Measurements from ENCODE around the gene UBALD2. TPM values are rescaled to one million over a fixed set of nuclear protein-coding genes. Genes with fewer than 3 reads are reported as not detected.
A peak's percentile ranks its signal among the peaks of the same experiment; 100 is the strongest.
"Not testable (repeated sequence)": the region's sequence is repeated elsewhere in the genome, so short reads cannot be mapped to it uniquely, and the experiment has no call there.

Gene UBALD2
- total and polyA plus RNA-seq, 5 donors from 2014 or later, result 3.9 to 247 (median 8.5) TPM

- no peaks in the 10 kb centered on the region for H3K36me3 Mint-ChIP-seq
- Histone ChIP-seq H3K4me3 (ENCODE audit: low read depth, low read length) (no peak overlapping the region), H3K27me3 (ENCODE audit: control insufficient read depth, insufficient read depth, low read length) (no peaks in the 10 kb centered on the region), H3K4me1 (ENCODE audit: control insufficient read depth, insufficient read depth, low read length, poor library complexity, severe bottlenecking) (no peaks in the 10 kb centered on the region), H3K9me3 (ENCODE audit: control insufficient read depth in 2 of 2, low read length in 2 of 2) (no peaks in the 10 kb centered on the region), H3K27ac (ENCODE audit: insufficient read depth, low read length, poor library complexity, severe bottlenecking) (no peak overlapping the region), H3K36me3 (ENCODE audit: control insufficient read depth, insufficient read depth, low read length) (no peaks in the 10 kb centered on the region)
- ATAC-seq (ENCODE audit: low read depth in 2 of 2) (no peak), DNase-seq (no peak)
- H3K4me3 Mint-ChIP-seq, result no peak overlapping the region
- H3K9me3 Mint-ChIP-seq, result no peaks in the 10 kb centered on the region
- H3K4me1 Mint-ChIP-seq, result peaks cover 0 to 7% (median 2%) of the 10 kb centered on the region in 4 donors
- H3K27ac Mint-ChIP-seq, result peak overlapping the region in 1 of 3 donors; percentile 0
- H3K27me3 Mint-ChIP-seq, result no peaks in the 10 kb centered on the region
Observed at GRCh38 chr17:76296889-76297288, 31.7 kb downstream of the UBALD2 start.

- no peaks in the 10 kb centered on the region for H3K4me1 ChIP-seq (ENCODE audit: control insufficient read depth, insufficient read depth, low read length, poor library complexity, severe bottlenecking)
- H3K27ac Mint-ChIP-seq, result no peak overlapping the region
Observed at GRCh38 chr17:76297436-76297835, 32.3 kb downstream of the UBALD2 start.

DNA sequence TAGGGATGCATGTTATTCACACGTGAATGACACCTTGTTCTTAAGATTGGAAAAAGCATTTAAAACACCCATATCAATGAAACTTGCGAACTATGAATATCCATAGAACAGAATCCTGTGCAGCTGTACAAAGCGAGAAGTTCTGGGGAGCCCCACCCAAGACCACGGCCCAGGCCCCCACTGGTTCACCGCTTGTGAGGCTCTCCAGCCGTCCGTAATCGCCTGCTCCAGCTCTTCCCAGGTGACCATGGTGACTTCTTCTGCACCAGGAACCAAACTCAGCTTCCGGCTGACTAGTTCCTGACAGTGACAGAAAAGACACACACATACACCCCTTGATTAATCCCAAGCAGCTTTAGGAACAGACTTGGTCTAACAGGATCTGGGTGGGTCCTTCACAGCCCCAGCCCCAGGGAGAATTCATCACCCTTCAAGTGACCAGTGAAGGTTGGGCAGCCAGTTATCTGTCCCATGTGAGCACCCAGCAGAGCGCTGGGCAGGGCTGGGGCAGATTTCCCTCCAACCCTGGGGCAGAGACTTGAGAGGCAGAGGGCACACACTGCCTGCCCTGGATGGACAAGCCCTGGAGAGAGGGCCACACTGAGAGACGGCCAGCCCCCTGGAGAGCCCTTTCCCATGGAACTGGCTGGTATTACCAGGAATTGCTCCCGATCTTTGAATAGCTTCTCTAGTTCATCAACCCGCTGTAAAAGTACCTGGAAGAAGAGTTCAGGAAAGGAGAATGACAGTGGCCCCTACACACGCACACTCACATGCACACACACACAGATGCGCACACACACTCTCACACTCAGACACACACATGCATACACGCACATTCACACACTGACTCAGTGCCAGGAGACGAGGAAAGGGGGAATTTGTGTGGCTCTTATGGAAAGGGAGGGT, 39.3 kb downstream of the UBALD2 start:
- no peak overlapping the region for H3K4me3 Mint-ChIP-seq

More at GRCh38 chr17:76297436-76297835, 32.3 kb downstream of the UBALD2 start:
- H3K9me3 Mint-ChIP-seq, result no peaks in the 10 kb centered on the region
- no peaks in the 10 kb centered on the region for H3K27me3 Mint-ChIP-seq
- H3K4me3 Mint-ChIP-seq, result no peak overlapping the region
- H3K36me3 Mint-ChIP-seq, result no peaks in the 10 kb centered on the region
- peaks cover 0 to 7% (median 2%) of the 10 kb centered on the region in 4 donors for H3K4me1 Mint-ChIP-seq
- no peak overlapping the region for H3K4me3 ChIP-seq (ENCODE audit: low read depth, low read length)
- no peak for DNase-seq
- no peak overlapping the region for H3K27ac ChIP-seq (ENCODE audit: insufficient read depth, low read length, poor library complexity, severe bottlenecking)
- H3K27me3 ChIP-seq (ENCODE audit: control insufficient read depth, insufficient read depth, low read length), result no peaks in the 10 kb centered on the region
- no peaks in the 10 kb centered on the region for H3K36me3 ChIP-seq (ENCODE audit: control insufficient read depth, insufficient read depth, low read length)
- no peaks in the 10 kb centered on the region for H3K9me3 ChIP-seq (ENCODE audit: control insufficient read depth in 2 of 2, low read length in 2 of 2)
- no peak for ATAC-seq (ENCODE audit: low read depth in 2 of 2)

DNA sequence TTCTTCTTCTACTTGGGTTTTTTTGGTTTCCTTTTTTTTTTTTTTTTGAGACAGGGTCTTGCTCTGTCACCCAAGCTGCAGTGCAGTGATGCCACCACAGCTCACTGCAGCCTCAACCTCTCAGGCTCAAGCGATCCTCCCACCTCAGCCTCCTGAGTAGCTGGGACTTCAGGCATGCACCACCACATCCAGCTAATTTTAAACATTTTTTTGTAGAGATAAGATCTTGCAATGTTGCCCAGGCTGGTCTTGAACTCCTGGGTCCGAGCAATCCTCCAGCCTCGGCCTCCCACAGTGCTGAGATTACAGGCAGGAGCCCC, 39.9 kb downstream of the UBALD2 start:
- H3K27me3 ChIP-seq (ENCODE audit: control insufficient read depth, insufficient read depth, low read length); H3K4me3 Mint-ChIP-seq; H3K36me3 Mint-ChIP-seq; H3K9me3 ChIP-seq (ENCODE audit: control insufficient read depth in 2 of 2, low read length in 2 of 2); H3K36me3 ChIP-seq (ENCODE audit: control insufficient read depth, insufficient read depth, low read length); H3K4me3 ChIP-seq (ENCODE audit: low read depth, low read length); H3K27ac ChIP-seq (ENCODE audit: insufficient read depth, low read length, poor library complexity, severe bottlenecking); H3K27me3 Mint-ChIP-seq; DNase-seq; ATAC-seq (ENCODE audit: low read depth in 2 of 2); H3K4me1 Mint-ChIP-seq; H3K9me3 Mint-ChIP-seq; H3K4me1 ChIP-seq (ENCODE audit: control insufficient read depth, insufficient read depth, low read length, poor library complexity, severe bottlenecking): not testable (repeated sequence)
- H3K27ac Mint-ChIP-seq, result peak overlapping the region in 1 of 3 donors; percentile 38

More for the DNA sequence above, 39.3 kb downstream of the UBALD2 start:
- Histone ChIP-seq H3K27ac (ENCODE audit: insufficient read depth, low read length, poor library complexity, severe bottlenecking) (no peak overlapping the region), H3K4me3 (ENCODE audit: low read depth, low read length) (no peak overlapping the region), H3K36me3 (ENCODE audit: control insufficient read depth, insufficient read depth, low read length) (peaks cover 2% of the 10 kb centered on the region), H3K4me1 (ENCODE audit: control insufficient read depth, insufficient read depth, low read length, poor library complexity, severe bottlenecking) (no peaks in the 10 kb centered on the region), H3K9me3 (ENCODE audit: control insufficient read depth in 2 of 2, low read length in 2 of 2) (no peaks in the 10 kb centered on the region), H3K27me3 (ENCODE audit: control insufficient read depth, insufficient read depth, low read length) (no peaks in the 10 kb centered on the region)
- Mint-ChIP-seq H3K9me3 (no peaks in the 10 kb centered on the region), H3K27ac (no peak overlapping the region), H3K27me3 (no peaks in the 10 kb centered on the region), H3K4me1 (peaks cover 0 to 1% (median 0%) of the 10 kb centered on the region in 4 donors), H3K36me3 (peaks cover 3% of the 10 kb centered on the region)
- ATAC-seq (ENCODE audit: low read depth in 2 of 2), result no peak
- no peak for DNase-seq

- Mint-ChIP-seq H3K4me1 (peaks cover 0 to 1% (median 0%) of the 10 kb centered on the region in 4 donors), H3K27me3 (no peaks in the 10 kb centered on the region), H3K9me3 (no peaks in the 10 kb centered on the region), H3K4me3 (no peak overlapping the region), H3K27ac (no peak overlapping the region), H3K36me3 (peaks cover 15% of the 10 kb centered on the region)
- H3K27ac ChIP-seq (ENCODE audit: insufficient read depth, low read length, poor library complexity, severe bottlenecking), result no peak overlapping the region
- DNase-seq (no peak), ATAC-seq (ENCODE audit: low read depth in 2 of 2) (no peak)
- peaks cover 19% of the 10 kb centered on the region for H3K36me3 ChIP-seq (ENCODE audit: control insufficient read depth, insufficient read depth, low read length)
- H3K9me3 ChIP-seq (ENCODE audit: control insufficient read depth in 2 of 2, low read length in 2 of 2), result no peaks in the 10 kb centered on the region
- H3K27me3 ChIP-seq (ENCODE audit: control insufficient read depth, insufficient read depth, low read length), result no peaks in the 10 kb centered on the region
- H3K4me3 ChIP-seq (ENCODE audit: low read depth, low read length), result no peak overlapping the region
- H3K4me1 ChIP-seq (ENCODE audit: control insufficient read depth, insufficient read depth, low read length, poor library complexity, severe bottlenecking), result no peaks in the 10 kb centered on the region
Observed at GRCh38 chr17:76307299-76307965, 42.3 kb downstream of the UBALD2 start.

- no peaks in the 10 kb centered on the region for H3K9me3 ChIP-seq (ENCODE audit: control insufficient read depth in 2 of 2, low read length in 2 of 2)
- H3K27ac ChIP-seq (ENCODE audit: insufficient read depth, low read length, poor library complexity, severe bottlenecking), result no peak within 1 kb of the TSS
- peaks cover 24% of the 10 kb centered on the region for H3K36me3 ChIP-seq (ENCODE audit: control insufficient read depth, insufficient read depth, low read length)
- H3K27me3 Mint-ChIP-seq, result no peaks in the 10 kb centered on the region
- H3K4me3 Mint-ChIP-seq, result no peak within 1 kb of the TSS
- H3K9me3 Mint-ChIP-seq, result no peaks in the 10 kb centered on the region
- no peaks in the 10 kb centered on the region for H3K27me3 ChIP-seq (ENCODE audit: control insufficient read depth, insufficient read depth, low read length)
- H3K36me3 Mint-ChIP-seq, result peaks cover 18% of the 10 kb centered on the region
- no peak within 1 kb of the TSS for H3K4me3 ChIP-seq (ENCODE audit: low read depth, low read length)
- H3K27ac Mint-ChIP-seq, result no peak within 1 kb of the TSS
- DNase-seq (no peak), ATAC-seq (ENCODE audit: low read depth in 2 of 2) (no peak)
- peaks cover 0 to 1% (median 0%) of the 10 kb centered on the region in 4 donors for H3K4me1 Mint-ChIP-seq
- no peaks in the 10 kb centered on the region for H3K4me1 ChIP-seq (ENCODE audit: control insufficient read depth, insufficient read depth, low read length, poor library complexity, severe bottlenecking)
Observed at GRCh38 chr17:76307966-76308338, 42.8 kb downstream of the UBALD2 start, which contains the start of gene QRICH2. QRICH2 (minus strand) TSS chr17:76308276; CDS start chr17:76307998, 278 bp downstream.

DNA sequence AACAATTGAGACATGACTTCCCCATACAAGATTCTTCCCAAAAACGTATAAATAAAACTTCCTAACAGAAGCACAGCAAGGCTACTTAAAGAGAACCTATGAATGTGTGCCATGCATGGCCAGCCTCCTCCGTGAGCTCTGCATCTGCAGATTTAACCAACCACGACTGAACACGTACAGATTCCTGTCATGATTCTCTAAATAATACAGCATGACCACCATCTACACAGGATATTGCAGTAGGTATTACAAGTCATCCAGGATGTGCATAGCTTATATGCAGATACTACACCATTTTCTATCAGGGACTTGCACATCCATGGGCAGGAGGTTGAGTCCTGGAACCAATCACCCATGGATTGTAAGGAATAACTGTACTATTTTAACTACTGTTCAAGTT, 44.3 kb downstream of the UBALD2 start:
- Mint-ChIP-seq H3K27me3 (no peaks in the 10 kb centered on the region), H3K4me1 (no peaks in the 10 kb centered on the region), H3K4me3 (no peak overlapping the region), H3K9me3 (no peaks in the 10 kb centered on the region), H3K27ac (no peak overlapping the region), H3K36me3 (peaks cover 28% of the 10 kb centered on the region)
- no peaks in the 10 kb centered on the region for H3K9me3 ChIP-seq (ENCODE audit: control insufficient read depth in 2 of 2, low read length in 2 of 2)
- peaks cover 31% of the 10 kb centered on the region for H3K36me3 ChIP-seq (ENCODE audit: control insufficient read depth, insufficient read depth, low read length)
- no peak for DNase-seq
- H3K27me3 ChIP-seq (ENCODE audit: control insufficient read depth, insufficient read depth, low read length), result no peaks in the 10 kb centered on the region
- no peak overlapping the region for H3K4me3 ChIP-seq (ENCODE audit: low read depth, low read length)
- no peak overlapping the region for H3K27ac ChIP-seq (ENCODE audit: insufficient read depth, low read length, poor library complexity, severe bottlenecking)
- no peak for ATAC-seq (ENCODE audit: low read depth in 2 of 2)
- no peaks in the 10 kb centered on the region for H3K4me1 ChIP-seq (ENCODE audit: control insufficient read depth, insufficient read depth, low read length, poor library complexity, severe bottlenecking)
